Hepatocyte (in vitro differentiated cells): Measurements from ENCODE around the gene TNFAIP6.

Experiments used
- EZH2 ChIP-seq: fragments of 200-600 bp; sonication (generic); IDR thresholded peaks from 2 replicates; pipeline ENCODE4 v1.6.1; 2016; ENCODE audit warnings: antibody characterized with exemption, mild to moderate bottlenecking, borderline replicate concordance
- EZH2phosphoT487 ChIP-seq: fragments of 200-600 bp; sonication (generic); IDR thresholded peaks from one replicate; pipeline ENCODE4 v1.6.1; 2018; ENCODE audit warnings: antibody characterized with exemption, mild to moderate bottlenecking, low read depth, moderate library complexity; ENCODE audit not compliant: unreplicated experiment, severe bottlenecking
- TF ChIP-seq, protein P1 (sequence below): fragments of 200-600 bp; sonication (generic); IDR thresholded peaks from 2 replicates; pipeline ENCODE4 v1.5.1; 2016; ENCODE audit warnings: antibody characterized with exemption, mild to moderate bottlenecking; ENCODE audit not compliant: poor library complexity

DNA sequence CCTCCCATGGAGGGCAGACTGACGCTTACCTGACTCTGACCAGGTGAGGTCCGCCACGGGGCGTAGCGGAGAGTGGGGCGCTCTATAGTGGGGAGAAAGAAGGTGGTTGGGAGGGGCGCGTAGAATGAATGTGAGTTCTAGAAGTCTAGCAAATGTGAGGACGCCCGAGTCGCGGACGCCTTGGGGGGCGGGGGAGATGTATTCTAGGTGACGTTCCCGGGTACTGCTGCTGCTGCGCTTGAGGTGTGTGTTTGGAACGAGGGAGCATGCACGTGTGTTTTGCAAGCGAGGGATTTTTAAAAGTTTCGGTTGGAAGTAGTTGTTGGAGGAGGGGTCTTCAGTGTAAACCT lies 53.1 kb downstream of the TNFAIP6 start:
- TF ChIP-seq, protein P1, sequence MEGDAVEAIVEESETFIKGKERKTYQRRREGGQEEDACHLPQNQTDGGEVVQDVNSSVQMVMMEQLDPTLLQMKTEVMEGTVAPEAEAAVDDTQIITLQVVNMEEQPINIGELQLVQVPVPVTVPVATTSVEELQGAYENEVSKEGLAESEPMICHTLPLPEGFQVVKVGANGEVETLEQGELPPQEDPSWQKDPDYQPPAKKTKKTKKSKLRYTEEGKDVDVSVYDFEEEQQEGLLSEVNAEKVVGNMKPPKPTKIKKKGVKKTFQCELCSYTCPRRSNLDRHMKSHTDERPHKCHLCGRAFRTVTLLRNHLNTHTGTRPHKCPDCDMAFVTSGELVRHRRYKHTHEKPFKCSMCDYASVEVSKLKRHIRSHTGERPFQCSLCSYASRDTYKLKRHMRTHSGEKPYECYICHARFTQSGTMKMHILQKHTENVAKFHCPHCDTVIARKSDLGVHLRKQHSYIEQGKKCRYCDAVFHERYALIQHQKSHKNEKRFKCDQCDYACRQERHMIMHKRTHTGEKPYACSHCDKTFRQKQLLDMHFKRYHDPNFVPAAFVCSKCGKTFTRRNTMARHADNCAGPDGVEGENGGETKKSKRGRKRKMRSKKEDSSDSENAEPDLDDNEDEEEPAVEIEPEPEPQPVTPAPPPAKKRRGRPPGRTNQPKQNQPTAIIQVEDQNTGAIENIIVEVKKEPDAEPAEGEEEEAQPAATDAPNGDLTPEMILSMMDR: no peak
- TF ChIP-seq EZH2 (no peak), EZH2phosphoT487 (no peak)
